OCI-LY3 (cell line): ENCODE results near the gene DNAJB8.

Experiments used
- EZH2phosphoT487 ChIP-seq: fragments of 200-600 bp; shearing (Covaris generic); IDR thresholded peaks from 2 replicates; pipeline ENCODE4 v1.6.1; 2018; ENCODE audit warnings: antibody characterized with exemption, mixed run types, low read depth
- TF ChIP-seq, protein P1 (sequence below): fragments of 200-600, 300-600 bp; sonication (generic); IDR thresholded peaks from 2 replicates; pipeline ENCODE4 v1.5.1; 2014; ENCODE audit warnings: antibody characterized with exemption, low read length, low read depth

DNA sequence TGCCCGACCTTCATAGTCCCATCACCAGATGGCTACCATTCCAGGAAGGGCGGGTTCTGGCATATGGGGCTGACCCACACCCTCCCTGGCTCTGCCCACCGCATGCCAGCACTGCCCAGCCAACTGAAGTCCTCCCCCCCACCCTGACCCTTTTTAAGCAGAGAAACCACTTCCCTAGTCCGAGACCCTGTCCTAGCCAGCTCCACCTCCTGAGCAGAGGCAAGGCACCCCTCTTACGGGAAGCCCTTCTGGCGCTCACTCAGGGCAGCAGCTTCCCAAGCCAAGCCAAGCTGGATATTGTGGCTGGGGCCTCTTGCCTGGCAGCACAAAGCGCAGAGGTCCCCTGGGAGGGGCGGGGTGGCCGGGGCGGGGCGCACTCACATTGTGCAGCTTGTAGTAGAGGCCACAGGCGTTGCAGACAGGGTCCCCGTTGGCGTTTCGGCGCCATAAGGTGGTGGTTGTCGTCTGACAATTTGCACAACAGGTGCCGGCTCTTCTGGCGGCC, 14.8 kb upstream of the DNAJB8 start:
- TF ChIP-seq, protein P1, sequence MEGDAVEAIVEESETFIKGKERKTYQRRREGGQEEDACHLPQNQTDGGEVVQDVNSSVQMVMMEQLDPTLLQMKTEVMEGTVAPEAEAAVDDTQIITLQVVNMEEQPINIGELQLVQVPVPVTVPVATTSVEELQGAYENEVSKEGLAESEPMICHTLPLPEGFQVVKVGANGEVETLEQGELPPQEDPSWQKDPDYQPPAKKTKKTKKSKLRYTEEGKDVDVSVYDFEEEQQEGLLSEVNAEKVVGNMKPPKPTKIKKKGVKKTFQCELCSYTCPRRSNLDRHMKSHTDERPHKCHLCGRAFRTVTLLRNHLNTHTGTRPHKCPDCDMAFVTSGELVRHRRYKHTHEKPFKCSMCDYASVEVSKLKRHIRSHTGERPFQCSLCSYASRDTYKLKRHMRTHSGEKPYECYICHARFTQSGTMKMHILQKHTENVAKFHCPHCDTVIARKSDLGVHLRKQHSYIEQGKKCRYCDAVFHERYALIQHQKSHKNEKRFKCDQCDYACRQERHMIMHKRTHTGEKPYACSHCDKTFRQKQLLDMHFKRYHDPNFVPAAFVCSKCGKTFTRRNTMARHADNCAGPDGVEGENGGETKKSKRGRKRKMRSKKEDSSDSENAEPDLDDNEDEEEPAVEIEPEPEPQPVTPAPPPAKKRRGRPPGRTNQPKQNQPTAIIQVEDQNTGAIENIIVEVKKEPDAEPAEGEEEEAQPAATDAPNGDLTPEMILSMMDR = no peak
- no peak for TF ChIP-seq EZH2phosphoT487
